Activated naive CD8-positive, alpha-beta T cell treated with anti-CD3 and anti-CD28 coated beads, Interleukin-2, amount 50 U/mL, for 24 hours (primary cell): ENCODE results near the gene VEGFA.

ENCODE experiments used
- ATAC-seq: fragments of 150-1000 bp; cut with Tn5 transposase; one replicate; pipeline ENCODE4 v1.10.0; 2021
- DNase-seq: peaks from one replicate; pipeline ENCODE4 v3.0.0; 2021
- H3K27ac Mint-ChIP-seq: one replicate; pipeline ENCODE4 v1.8.0; 2021; ENCODE audit warnings: mild to moderate bottlenecking, mixed read lengths
- H3K27me3 Mint-ChIP-seq: one replicate; pipeline ENCODE4 v1.8.0; 2021; ENCODE audit warnings: mixed read lengths
- H3K36me3 Mint-ChIP-seq: one replicate; pipeline ENCODE4 v1.8.0; 2021; ENCODE audit warnings: low read depth, mixed read lengths
- H3K4me1 Mint-ChIP-seq: one replicate; pipeline ENCODE4 v1.8.0; 2021; ENCODE audit warnings: mixed read lengths
- H3K4me3 Mint-ChIP-seq: one replicate; pipeline ENCODE4 v1.8.0; 2021; ENCODE audit warnings: mild to moderate bottlenecking, moderate library complexity, mixed read lengths
- H3K9me3 Mint-ChIP-seq: one replicate; pipeline ENCODE4 v1.8.0; 2021; ENCODE audit warnings: mixed read lengths

Gene VEGFA

GRCh38 chr6:43803055-43803782 lies 33.2 kb downstream of the VEGFA start:
- H3K36me3 Mint-ChIP-seq = no peaks in the 10 kb centered on the region
- DNase-seq = no peak
- no peaks in the 10 kb centered on the region for H3K27me3 Mint-ChIP-seq

GRCh38 chr6:43803783-43804549 lies 34.0 kb downstream of the VEGFA start:
- peak; percentile 37 for ATAC-seq
- no peak for DNase-seq
- Mint-ChIP-seq H3K36me3 (no peaks in the 10 kb centered on the region), H3K27me3 (no peaks in the 10 kb centered on the region), H3K4me1 (peaks cover 2% of the 10 kb centered on the region), H3K27ac (no peak overlapping the region), H3K4me3 (no peak overlapping the region), H3K9me3 (no peaks in the 10 kb centered on the region)

More at GRCh38 chr6:43803055-43803782, 33.2 kb downstream of the VEGFA start:
- no peak for ATAC-seq
- Mint-ChIP-seq H3K4me1 (peaks cover 2% of the 10 kb centered on the region), H3K9me3 (no peaks in the 10 kb centered on the region), H3K27ac (no peak overlapping the region), H3K4me3 (no peak overlapping the region)

- Mint-ChIP-seq H3K4me3 (no peak overlapping the region), H3K9me3 (no peaks in the 10 kb centered on the region), H3K36me3 (no peaks in the 10 kb centered on the region), H3K27ac (no peak overlapping the region), H3K27me3 (no peaks in the 10 kb centered on the region), H3K4me1 (peaks cover 2% of the 10 kb centered on the region)
- no peak for ATAC-seq
- no peak for DNase-seq
Measured at GRCh38 chr6:43804550-43805223, 34.7 kb downstream of the VEGFA start.

DNA sequence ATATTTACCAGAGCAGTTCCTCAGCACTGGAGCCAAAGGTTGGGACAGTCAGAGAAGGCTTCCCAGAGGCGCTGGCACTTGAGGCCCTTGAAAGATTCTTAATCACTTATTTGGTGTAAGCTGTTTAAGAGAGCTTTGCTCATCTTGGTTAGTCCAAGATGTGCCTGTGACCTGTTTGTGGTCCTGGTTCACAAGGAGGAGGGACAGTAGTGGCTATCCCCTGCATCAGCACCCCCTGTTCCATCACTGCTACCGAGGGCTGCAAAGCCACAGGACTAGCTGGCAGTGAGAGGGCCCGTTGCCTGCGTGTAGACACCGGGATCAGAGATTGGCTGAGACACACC lies 35.7 kb downstream of the VEGFA start:
- Mint-ChIP-seq H3K4me1 (no peaks in the 10 kb centered on the region), H3K27me3 (no peaks in the 10 kb centered on the region), H3K27ac (no peak overlapping the region), H3K36me3 (no peaks in the 10 kb centered on the region), H3K9me3 (no peaks in the 10 kb centered on the region), H3K4me3 (no peak overlapping the region)
- DNase-seq (no peak), ATAC-seq (no peak)

GRCh38 chr6:43806043-43806757 lies 36.2 kb downstream of the VEGFA start:
- H3K4me3 Mint-ChIP-seq = no peak overlapping the region
- no peak for DNase-seq
- no peaks in the 10 kb centered on the region for H3K9me3 Mint-ChIP-seq
- H3K27ac Mint-ChIP-seq = no peak overlapping the region
- no peaks in the 10 kb centered on the region for H3K4me1 Mint-ChIP-seq
- no peaks in the 10 kb centered on the region for H3K27me3 Mint-ChIP-seq
- no peaks in the 10 kb centered on the region for H3K36me3 Mint-ChIP-seq
- no peak for ATAC-seq

DNA sequence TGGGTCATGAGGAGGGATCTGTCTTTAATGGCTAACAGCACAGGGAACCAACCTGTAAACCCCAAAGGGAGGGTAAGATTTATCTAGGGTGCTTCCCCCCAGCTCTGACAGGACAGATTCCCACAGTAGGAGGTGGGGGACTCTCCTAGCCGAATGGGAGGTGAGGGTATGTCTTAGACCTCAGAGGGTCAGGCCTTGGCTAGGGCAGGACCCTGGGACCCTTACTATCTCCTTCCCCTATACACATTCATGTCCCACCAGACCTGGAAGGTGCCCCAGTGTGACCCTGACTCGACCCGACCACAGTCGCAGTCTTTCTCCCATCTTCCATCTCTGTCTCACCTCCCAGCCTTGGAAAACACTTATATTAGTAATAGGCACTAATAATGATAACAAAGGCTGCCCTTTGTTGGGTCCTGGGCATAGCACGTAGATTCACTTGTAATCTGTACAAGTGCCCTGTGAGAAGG lies 36.8 kb downstream of the VEGFA start:
- no peak for ATAC-seq
- Mint-ChIP-seq H3K4me3 (no peak overlapping the region), H3K4me1 (no peaks in the 10 kb centered on the region), H3K9me3 (no peaks in the 10 kb centered on the region), H3K27ac (no peak overlapping the region), H3K36me3 (no peaks in the 10 kb centered on the region), H3K27me3 (no peaks in the 10 kb centered on the region)
- DNase-seq = no peak

DNA sequence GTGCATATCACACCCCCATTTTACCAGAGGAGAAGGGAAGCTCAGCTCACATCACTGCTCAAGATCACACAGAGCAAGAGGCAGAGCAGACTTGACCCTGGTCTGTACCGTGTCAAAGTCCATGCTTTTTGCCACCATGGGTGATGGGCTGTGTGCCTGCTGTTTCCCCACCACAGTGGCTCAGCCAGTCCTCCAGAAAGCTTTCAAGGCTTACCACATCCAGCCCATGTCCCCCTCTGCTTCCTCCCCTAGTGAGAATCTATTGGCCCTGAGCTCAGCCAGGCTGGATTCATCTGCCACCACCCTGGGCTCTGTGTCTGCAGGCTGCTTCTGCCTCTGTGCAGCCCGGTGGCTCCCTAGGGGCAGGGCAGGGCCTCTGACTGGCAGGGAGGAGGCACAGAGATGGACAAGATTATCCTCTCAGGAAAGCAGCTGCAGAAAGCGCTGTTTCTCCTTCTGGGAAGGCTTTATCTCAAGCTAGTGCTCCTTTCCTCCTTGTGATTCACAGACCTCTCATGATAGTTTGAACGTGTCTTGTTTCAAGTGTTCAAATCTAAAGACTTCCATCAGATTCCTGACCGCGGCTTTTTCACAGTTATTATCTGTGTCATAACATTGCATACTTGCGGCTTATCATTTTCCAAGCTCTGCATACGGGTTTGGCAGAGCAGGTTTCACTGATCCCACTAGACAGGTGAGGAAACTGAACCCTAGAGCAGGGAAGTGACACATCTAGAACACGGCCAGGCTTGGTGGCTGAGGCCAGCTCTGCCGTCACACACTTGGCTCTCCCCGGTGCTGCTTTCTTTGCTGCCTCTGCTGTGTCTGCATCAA lies 37.4 kb downstream of the VEGFA start:
- H3K36me3 Mint-ChIP-seq = no peaks in the 10 kb centered on the region
- ATAC-seq = no peak
- H3K4me3 Mint-ChIP-seq = no peak overlapping the region
- no peaks in the 10 kb centered on the region for H3K9me3 Mint-ChIP-seq
- no peak for DNase-seq
- no peaks in the 10 kb centered on the region for H3K27me3 Mint-ChIP-seq
- no peaks in the 10 kb centered on the region for H3K4me1 Mint-ChIP-seq
- no peak overlapping the region for H3K27ac Mint-ChIP-seq

GRCh38 chr6:43808412-43808811 lies 38.4 kb downstream of the VEGFA start:
- ATAC-seq = no peak
- Mint-ChIP-seq H3K36me3 (no peaks in the 10 kb centered on the region), H3K9me3 (no peaks in the 10 kb centered on the region), H3K27me3 (peaks cover 3% of the 10 kb centered on the region), H3K4me3 (no peak overlapping the region), H3K4me1 (peaks cover 5% of the 10 kb centered on the region), H3K27ac (no peak overlapping the region)
- no peak for DNase-seq

DNA sequence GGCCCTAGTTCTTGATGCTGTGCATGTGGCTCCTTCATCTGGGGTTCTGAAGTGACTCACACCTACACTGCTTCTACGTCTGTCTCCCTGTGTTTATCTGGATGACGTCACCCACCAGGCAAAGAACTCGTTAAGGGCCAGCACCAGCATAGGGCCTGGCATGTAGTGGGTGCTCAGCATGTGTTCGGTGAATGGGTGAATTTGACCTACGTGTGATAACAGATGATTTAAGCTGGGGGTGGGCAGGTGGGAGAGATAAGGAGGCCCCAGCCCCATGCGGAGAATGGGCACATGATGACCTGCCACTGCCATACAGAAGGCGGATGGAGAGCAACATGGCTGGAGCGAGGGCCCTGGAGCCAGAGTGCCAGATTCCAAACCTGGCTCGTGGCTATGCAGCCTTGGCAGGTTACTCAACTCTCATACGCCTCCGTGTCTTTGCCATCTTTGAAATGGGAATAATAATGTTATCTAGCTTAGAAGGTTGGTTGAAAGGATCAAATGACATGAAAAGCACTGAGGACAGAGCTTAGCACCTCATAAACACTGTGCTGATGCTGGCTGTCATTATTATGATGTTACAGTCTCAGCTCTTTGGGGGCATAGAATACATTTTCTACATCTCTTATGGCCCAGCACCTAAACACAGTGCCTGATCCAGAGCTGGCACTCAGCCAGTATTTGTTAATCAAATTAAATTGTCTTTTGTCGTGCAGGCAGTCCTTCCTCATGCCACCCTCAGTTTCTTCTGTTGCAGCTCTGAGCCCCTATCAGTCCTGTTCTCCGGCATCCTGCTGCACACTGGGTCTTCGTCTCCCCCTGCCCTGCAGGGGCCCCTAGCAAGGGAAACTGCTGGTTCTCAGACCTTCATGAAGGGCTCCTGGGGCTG lies 39.6 kb downstream of the VEGFA start:
- Mint-ChIP-seq H3K27me3 (peaks cover 4% of the 10 kb centered on the region), H3K27ac (no peak overlapping the region), H3K4me1 (peaks cover 9% of the 10 kb centered on the region), H3K36me3 (no peaks in the 10 kb centered on the region), H3K9me3 (no peaks in the 10 kb centered on the region), H3K4me3 (no peak overlapping the region)
- ATAC-seq (no peak), DNase-seq (no peak)

DNA sequence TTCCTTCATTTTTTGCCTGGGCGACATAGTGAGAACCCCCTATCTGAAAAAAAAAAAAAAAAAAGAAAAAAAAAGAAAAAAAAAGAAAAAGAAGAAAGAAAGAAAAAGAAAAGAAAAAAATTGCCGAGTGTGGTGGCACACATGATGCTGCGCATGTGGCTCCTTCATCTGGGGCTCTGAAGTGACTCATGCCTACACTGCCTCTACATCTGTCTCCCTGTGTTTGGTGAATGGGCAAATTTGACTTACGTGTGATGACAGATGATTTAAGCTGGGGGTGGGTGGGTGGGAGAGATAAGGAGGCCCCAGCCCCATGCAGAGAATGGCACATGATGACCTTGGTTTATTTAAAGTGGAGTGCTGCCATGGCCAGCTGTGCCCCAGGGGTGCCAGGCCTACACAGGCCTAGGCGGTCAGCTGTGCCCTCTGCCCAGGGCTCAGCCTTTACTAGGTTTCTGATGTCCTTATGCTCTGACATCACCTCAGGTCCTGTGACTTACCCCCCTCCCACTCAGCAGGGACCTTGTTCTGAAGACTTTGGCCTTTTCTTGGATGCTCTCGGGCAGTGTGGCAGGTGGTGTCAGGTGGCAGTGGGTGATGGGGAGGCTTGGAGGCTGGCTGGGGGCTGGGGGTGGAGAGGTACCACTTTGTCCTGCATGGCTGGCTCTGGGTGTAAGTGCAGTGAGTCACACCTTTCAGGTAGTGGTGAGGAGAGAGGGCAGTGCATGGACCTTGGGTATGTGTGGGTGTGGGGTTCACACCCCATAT lies 41.1 kb downstream of the VEGFA start:
- H3K9me3 Mint-ChIP-seq = no peaks in the 10 kb centered on the region
- H3K4me3 Mint-ChIP-seq = no peak overlapping the region
- peaks cover 9% of the 10 kb centered on the region for H3K4me1 Mint-ChIP-seq
- no peak overlapping the region for H3K27ac Mint-ChIP-seq
- no peaks in the 10 kb centered on the region for H3K36me3 Mint-ChIP-seq
- H3K27me3 Mint-ChIP-seq = peaks cover 6% of the 10 kb centered on the region
- peak; percentile 13 for ATAC-seq
- DNase-seq = no peak

GRCh38 chr6:43811733-43812099 lies 41.7 kb downstream of the VEGFA start:
- H3K27ac Mint-ChIP-seq = no peak overlapping the region
- peaks cover 9% of the 10 kb centered on the region for H3K4me1 Mint-ChIP-seq
- H3K27me3 Mint-ChIP-seq = peaks cover 6% of the 10 kb centered on the region
- no peak for DNase-seq
- H3K9me3 Mint-ChIP-seq = no peaks in the 10 kb centered on the region
- no peak overlapping the region for H3K4me3 Mint-ChIP-seq
- no peaks in the 10 kb centered on the region for H3K36me3 Mint-ChIP-seq
- peak; percentile 11 for ATAC-seq

- Mint-ChIP-seq H3K36me3 (no peaks in the 10 kb centered on the region), H3K9me3 (no peaks in the 10 kb centered on the region), H3K4me1 (peaks cover 9% of the 10 kb centered on the region), H3K27me3 (peaks cover 6% of the 10 kb centered on the region), H3K4me3 (peak overlapping the region; percentile 15), H3K27ac (no peak overlapping the region)
- ATAC-seq = no peak
- no peak for DNase-seq
Measured at GRCh38 chr6:43812850-43813578, 43.0 kb downstream of the VEGFA start.
